Liver (tissue), 9 donors: ENCODE measurements around the gene LIMA1. TPM values are rescaled to one million over a fixed set of nuclear protein-coding genes. Genes with fewer than 3 reads are reported as not detected.

Experiments used
- DNase-seq: peaks from one replicate; pipeline ENCODE4 v3.0.0-alpha.2; 2017; ENCODE audit warnings: low spot score
- H3K27ac ChIP-seq, 2 donors: one replicate each; pipeline ENCODE4 v1.7.0; 2013; ENCODE audit warnings: inconsistent platforms in 2 of 2, low read length in 2 of 2, control low read depth in 1 of 2, low read depth in 1 of 2, mild to moderate bottlenecking in 1 of 2
- H3K27me3 ChIP-seq, 4 donors: one replicate each; pipeline versions ENCODE4 v1.6.1 to v1.7.0; 2013; ENCODE audit warnings: low read length in 3 of 4, inconsistent platforms in 1 of 4, mild to moderate bottlenecking in 1 of 4, moderate library complexity in 1 of 4; ENCODE audit not compliant: control insufficient read depth in 4 of 4, insufficient read depth in 4 of 4
- H3K36me3 ChIP-seq, 4 donors: one replicate each; pipeline versions ENCODE4 v1.6.1 to v1.7.0; 2013; ENCODE audit warnings: low read length in 3 of 4, mild to moderate bottlenecking in 3 of 4, low read depth in 1 of 4, moderate library complexity in 1 of 4; ENCODE audit not compliant: control insufficient read depth in 4 of 4, insufficient read depth in 3 of 4
- H3K4me1 ChIP-seq, 4 donors: one replicate each; pipeline versions ENCODE4 v1.6.1 to v1.7.0; 2013; ENCODE audit warnings: low read length in 3 of 4, mild to moderate bottlenecking in 3 of 4, moderate library complexity in 1 of 4; ENCODE audit not compliant: control insufficient read depth in 4 of 4, insufficient read depth in 4 of 4
- H3K4me3 ChIP-seq, 3 donors: one replicate each; pipeline versions ENCODE4 v1.6.1 to v1.7.0; 2013; ENCODE audit warnings: low read length in 3 of 3, control low read depth in 1 of 3, low read depth in 1 of 3, mild to moderate bottlenecking in 1 of 3
- H3K9ac ChIP-seq, 2 donors: one replicate each; pipeline ENCODE4 v1.7.0; 2013; ENCODE audit warnings: low read length in 2 of 2, mild to moderate bottlenecking in 2 of 2, moderate library complexity in 2 of 2, control low read depth in 1 of 2, low read depth in 1 of 2
- H3K9me3 ChIP-seq, 4 donors: one replicate each; pipeline versions ENCODE4 v1.6.1 to v1.7.0; 2013; ENCODE audit warnings: low read length in 3 of 4; ENCODE audit not compliant: control insufficient read depth in 4 of 4
- CTCF ChIP-seq: fragments of 150-350 bp; IDR thresholded peaks from 2 replicates; pipeline ENCODE4 v1.5.1; 2017; ENCODE audit warnings: improper control_type of control experiment, low read depth, low read length; ENCODE audit not compliant: missing input control
- EGR1 ChIP-seq, 2 donors: IDR thresholded peaks; 2 replicates each; pipeline ENCODE4 v1.6.1; 2016 to 2018; ENCODE audit warnings: antibody characterized with exemption in 2 of 2, low read depth in 2 of 2
- FOXA1 ChIP-seq: IDR thresholded peaks from 2 replicates; pipeline ENCODE4 v1.6.1; 2016; ENCODE audit warnings: antibody characterized with exemption
- GABPA ChIP-seq, 2 donors: IDR thresholded peaks in 1 of 2; conservative IDR thresholded peaks in 1 of 2; 2 replicates each; pipeline ENCODE4 v1.6.1; 2016; ENCODE audit warnings: antibody characterized with exemption in 2 of 2, mild to moderate bottlenecking in 1 of 2, moderate library complexity in 1 of 2
- HNF4A ChIP-seq, 2 donors: conservative IDR thresholded peaks; 2 replicates each; pipeline ENCODE4 v1.6.1; 2016; ENCODE audit warnings: antibody characterized with exemption in 2 of 2, mild to moderate bottlenecking in 2 of 2
- HNF4G ChIP-seq: IDR thresholded peaks from 2 replicates; pipeline ENCODE4 v1.6.1; 2016; ENCODE audit warnings: antibody characterized with exemption
- JUND ChIP-seq, 2 donors: IDR thresholded peaks; 2 replicates each; pipeline ENCODE4 v1.6.1; 2016; ENCODE audit warnings: antibody characterized with exemption in 2 of 2
- MAX ChIP-seq: IDR thresholded peaks from 2 replicates; pipeline ENCODE4 v1.6.1; 2016; ENCODE audit warnings: antibody characterized with exemption
- NR2F2 ChIP-seq: IDR thresholded peaks from 2 replicates; pipeline ENCODE4 v1.6.1; 2016; ENCODE audit warnings: antibody characterized with exemption
- RAD21 ChIP-seq, 2 donors: IDR thresholded peaks; 2 replicates each; pipeline ENCODE4 v1.6.1; 2016; ENCODE audit warnings: antibody characterized with exemption in 2 of 2, mild to moderate bottlenecking in 2 of 2
- REST ChIP-seq: IDR thresholded peaks from 2 replicates; pipeline ENCODE4 v1.6.1; 2016; ENCODE audit warnings: antibody characterized with exemption, mild to moderate bottlenecking
- SP1 ChIP-seq: IDR thresholded peaks from 2 replicates; pipeline ENCODE4 v1.6.1; 2018; ENCODE audit warnings: antibody characterized with exemption, mild to moderate bottlenecking
- YY1 ChIP-seq: IDR thresholded peaks from 2 replicates; pipeline ENCODE4 v1.6.1; 2016; ENCODE audit warnings: antibody characterized with exemption, mild to moderate bottlenecking
- ZBTB33 ChIP-seq: IDR thresholded peaks from 2 replicates; pipeline ENCODE4 v1.6.1; 2016; ENCODE audit warnings: antibody characterized with exemption
- WGBS: extraction: QIAGEN DNeasy Blood & Tissue Kit; methylation state at CpG from one replicate; pipeline ENCODE4 v1.1.7; 2013; 5-methylcytosine and 5-hydroxymethylcytosine counted together
- polyA plus RNA-seq, 2 donors: library from polyadenylated mRNA; stranded (reverse) in 1 of 2; unstranded in 1 of 2; fragments of 200-250 nt in 1 of 2; fragments of >200 nt in 1 of 2; fragmentation: Nextera tagmentation in 1 of 2; extraction: Ambion mirVana in 1 of 2; gene quantifications; one replicate each; pipeline versions ENCODE4 v1.2.1 to v1.2.3, GENCODE V29; 2013 to 2015
- total RNA-seq, 2 donors: library from RNA; depleted of rRNA; stranded (reverse); fragments of >200 nt; gene quantifications; one replicate each; pipeline ENCODE4 v1.2.3, GENCODE V29; 2014
- TF ChIP-seq, protein P1 (sequence below): IDR thresholded peaks from 2 replicates; pipeline ENCODE4 v1.6.1; 2016; ENCODE audit warnings: antibody characterized with exemption
- donor health status: healthy.
- donor health status: healthy.
- donor health status: healthy.
- donor health status: healthy.
- donor health status: healthy.

LIMA1 gene
- total and polyA plus RNA-seq, 4 donors = 8.1 to 17.5 (median 13.5) TPM

GRCh38 chr12:50285253-50285652, 1.9 kb upstream of the LIMA1 start:
- Histone ChIP-seq H3K27me3 (no peaks in the 10 kb centered on the region), H3K9me3 (no peaks in the 10 kb centered on the region), H3K4me1 (peaks cover 6 to 18% (median 7%) of the 10 kb centered on the region in 4 donors), H3K27ac (no peak overlapping the region), H3K36me3 (no peaks in the 10 kb centered on the region), H3K4me3 (no peak overlapping the region), H3K9ac (no peak overlapping the region)
- 96% methylated on average over 1 of the region's 1 CpG for WGBS
- DNase-seq = no peak
- TF ChIP-seq JUND (IDR thresholded peaks at IDR 0.05) (no peak), RAD21 (IDR thresholded peaks at IDR 0.05) (no peak), SP1 (no peak)
- TF ChIP-seq, protein P1, sequence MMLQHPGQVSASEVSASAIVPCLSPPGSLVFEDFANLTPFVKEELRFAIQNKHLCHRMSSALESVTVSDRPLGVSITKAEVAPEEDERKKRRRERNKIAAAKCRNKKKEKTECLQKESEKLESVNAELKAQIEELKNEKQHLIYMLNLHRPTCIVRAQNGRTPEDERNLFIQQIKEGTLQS = no peak

DNA sequence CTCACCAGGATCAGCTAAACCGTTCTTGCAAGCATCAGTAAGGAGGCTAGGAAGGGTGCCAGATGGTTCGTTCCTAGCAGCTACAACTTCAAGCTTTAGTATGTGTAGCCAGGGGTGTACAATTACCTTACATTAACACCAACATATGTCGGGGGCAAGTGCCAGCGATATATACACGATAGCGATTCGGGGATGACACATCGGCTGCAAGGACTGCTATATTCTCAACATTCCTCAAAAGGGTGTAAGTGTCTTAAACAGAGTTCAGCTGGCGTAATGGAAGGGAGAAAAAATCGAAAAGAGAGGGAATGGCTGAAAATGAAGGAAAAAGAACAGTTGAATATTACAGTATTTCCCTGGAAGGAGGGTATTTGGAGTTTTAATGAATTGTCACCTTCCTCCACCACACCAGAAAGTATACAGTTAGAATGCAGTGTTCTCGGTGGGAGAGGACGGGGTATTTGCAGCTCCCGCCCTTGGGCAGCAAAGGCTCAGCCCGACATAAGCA, 545 bp downstream of the LIMA1 start:
- 15% methylated on average over 14 of the region's 14 CpGs for WGBS
- Histone ChIP-seq H3K9ac (peak overlapping the region; percentile 56 to 99), H3K4me3 (peak overlapping the region; percentile 57 to 96 (median 92)), H3K9me3 (no peaks in the 10 kb centered on the region), H3K4me1 (peaks cover 6 to 18% (median 7%) of the 10 kb centered on the region in 4 donors), H3K27me3 (no peaks in the 10 kb centered on the region), H3K36me3 (no peaks in the 10 kb centered on the region), H3K27ac (peak overlapping the region; percentile 67 to 82)
- no peak for DNase-seq
- TF ChIP-seq YY1 (no peak), HNF4A (conservative IDR thresholded peaks at IDR 0.05) (no peak), REST (no peak), MAX (no peak), ZBTB33 (no peak), RAD21 (IDR thresholded peaks at IDR 0.05) (no peak), HNF4G (no peak), CTCF (no peak), EGR1 (IDR thresholded peaks at IDR 0.05; ENCODE audit: low read depth in 2 of 2) (no peak), FOXA1 (no peak), SP1 (no peak), GABPA (IDR thresholded peaks at IDR 0.05 in 1 of 2, conservative IDR thresholded peaks at IDR 0.05 in 1 of 2) (no peak), NR2F2 (no peak), JUND (IDR thresholded peaks at IDR 0.05) (no peak)
- TF ChIP-seq, protein P1 = no peak
